OCI-LY3 (cell line): ENCODE data around the gene MTCL3.
"Not testable (repeated sequence)": the region's sequence is repeated elsewhere in the genome, so short reads cannot be mapped to it uniquely, and the experiment has no call there.

Experiments
- H2AFZ ChIP-seq: fragments of 200-600, 300-600 bp; shearing (Covaris generic); 2 replicates; pipeline ENCODE4 v1.6.0; 2014; ENCODE audit warnings: antibody characterized with exemption, low read depth, low read length
- H3K27ac ChIP-seq: fragments of 200-600, 300-600 bp; sonication (generic); 2 replicates; pipeline ENCODE4 v1.5.1; 2014; ENCODE audit warnings: mild to moderate bottlenecking, low read length, moderate library complexity, mixed read lengths
- H3K27me3 ChIP-seq: fragments of 200-600, 300-600 bp; sonication (generic); 2 replicates; pipeline ENCODE4 v1.6.1; 2014; ENCODE audit warnings: low read depth, low read length, mixed read lengths
- H3K36me3 ChIP-seq: fragments of 200-600, 300-600 bp; sonication (generic); replicated peaks from 2 replicates; pipeline ENCODE3; 2014; ENCODE audit warnings: low read depth, low read length, mixed read lengths
- H3K4me1 ChIP-seq: fragments of 300-600, 200-600 bp; sonication (generic); 2 replicates; pipeline ENCODE4 v1.6.1; 2014; ENCODE audit warnings: low read length, mixed read lengths
- H3K4me2 ChIP-seq: fragments of 200-600, 300-600 bp; sonication (generic); 2 replicates; pipeline ENCODE4 v1.6.1; 2014; ENCODE audit warnings: low read length, mixed read lengths
- H3K4me3 ChIP-seq: fragments of 300-600, 200-600 bp; sonication (generic); 2 replicates; pipeline ENCODE4 v1.5.1; 2014; ENCODE audit warnings: antibody characterized with exemption, mild to moderate bottlenecking, low read length, moderate library complexity
- H3K79me2 ChIP-seq: fragments of 300-600, 200-600 bp; shearing (Covaris generic); 2 replicates; pipeline ENCODE4 v1.6.1; 2014; ENCODE audit warnings: mild to moderate bottlenecking, low read length, mixed read lengths
- H3K9ac ChIP-seq: fragments of 300-600, 200-600 bp; shearing (Covaris generic); 2 replicates; pipeline ENCODE4 v1.6.0; 2014; ENCODE audit warnings: mild to moderate bottlenecking, low read length, moderate library complexity
- H3K9me3 ChIP-seq: fragments of 200-600, 300-600 bp; shearing (Covaris generic); 2 replicates; pipeline ENCODE4 v1.6.1; 2014; ENCODE audit warnings: low read length, mixed read lengths; ENCODE audit not compliant: insufficient read depth
- H4K20me1 ChIP-seq: fragments of 200-600, 300-600 bp; sonication (generic); 2 replicates; pipeline ENCODE4 v1.6.1; 2016; ENCODE audit warnings: low read length, mixed read lengths; ENCODE audit not compliant: insufficient read depth
- EZH2phosphoT487 ChIP-seq: fragments of 200-600 bp; shearing (Covaris generic); IDR thresholded peaks from 2 replicates; pipeline ENCODE4 v1.6.1; 2018; ENCODE audit warnings: antibody characterized with exemption, mixed run types, low read depth
- TF ChIP-seq, protein P1 (sequence below): fragments of 200-600, 300-600 bp; sonication (generic); IDR thresholded peaks from 2 replicates; pipeline ENCODE4 v1.5.1; 2014; ENCODE audit warnings: antibody characterized with exemption, low read length, low read depth

The MTCL3 gene

DNA sequence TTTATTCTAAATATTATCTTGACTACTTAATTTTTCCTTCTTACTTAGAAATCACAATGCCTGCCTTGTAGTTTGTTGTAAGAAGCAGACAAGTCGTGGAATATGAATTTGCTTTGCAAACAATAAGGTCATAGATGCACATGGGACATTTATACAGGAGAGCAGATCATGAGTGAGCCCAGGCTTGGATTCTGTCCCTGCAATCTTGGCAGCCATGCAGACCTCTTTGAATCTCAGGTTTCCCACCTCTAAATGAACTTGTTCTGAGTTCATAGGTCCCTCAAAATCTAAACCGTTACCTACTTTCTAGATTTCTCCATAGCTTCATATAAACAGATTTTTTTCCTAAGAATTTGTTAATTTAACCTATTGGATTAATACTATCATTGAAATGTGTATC lies 79.4 kb downstream of the MTCL3 start:
- H3K9ac ChIP-seq: no peak overlapping the region
- no peaks in the 10 kb centered on the region for H3K27me3 ChIP-seq
- H3K27ac ChIP-seq: no peak overlapping the region
- H3K4me2 ChIP-seq: no peak overlapping the region
- H3K79me2 ChIP-seq: no peaks in the 10 kb centered on the region
- H3K4me1 ChIP-seq: no peaks in the 10 kb centered on the region
- no peak overlapping the region for H3K4me3 ChIP-seq
- H3K9me3 ChIP-seq: no peaks in the 10 kb centered on the region
- H3K36me3 ChIP-seq: no peaks in the 10 kb centered on the region
- H2AFZ ChIP-seq: no peak overlapping the region
- H4K20me1 ChIP-seq: no peaks in the 10 kb centered on the region
- TF ChIP-seq, protein P1, sequence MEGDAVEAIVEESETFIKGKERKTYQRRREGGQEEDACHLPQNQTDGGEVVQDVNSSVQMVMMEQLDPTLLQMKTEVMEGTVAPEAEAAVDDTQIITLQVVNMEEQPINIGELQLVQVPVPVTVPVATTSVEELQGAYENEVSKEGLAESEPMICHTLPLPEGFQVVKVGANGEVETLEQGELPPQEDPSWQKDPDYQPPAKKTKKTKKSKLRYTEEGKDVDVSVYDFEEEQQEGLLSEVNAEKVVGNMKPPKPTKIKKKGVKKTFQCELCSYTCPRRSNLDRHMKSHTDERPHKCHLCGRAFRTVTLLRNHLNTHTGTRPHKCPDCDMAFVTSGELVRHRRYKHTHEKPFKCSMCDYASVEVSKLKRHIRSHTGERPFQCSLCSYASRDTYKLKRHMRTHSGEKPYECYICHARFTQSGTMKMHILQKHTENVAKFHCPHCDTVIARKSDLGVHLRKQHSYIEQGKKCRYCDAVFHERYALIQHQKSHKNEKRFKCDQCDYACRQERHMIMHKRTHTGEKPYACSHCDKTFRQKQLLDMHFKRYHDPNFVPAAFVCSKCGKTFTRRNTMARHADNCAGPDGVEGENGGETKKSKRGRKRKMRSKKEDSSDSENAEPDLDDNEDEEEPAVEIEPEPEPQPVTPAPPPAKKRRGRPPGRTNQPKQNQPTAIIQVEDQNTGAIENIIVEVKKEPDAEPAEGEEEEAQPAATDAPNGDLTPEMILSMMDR: no peak
- TF ChIP-seq EZH2phosphoT487: no peak

DNA sequence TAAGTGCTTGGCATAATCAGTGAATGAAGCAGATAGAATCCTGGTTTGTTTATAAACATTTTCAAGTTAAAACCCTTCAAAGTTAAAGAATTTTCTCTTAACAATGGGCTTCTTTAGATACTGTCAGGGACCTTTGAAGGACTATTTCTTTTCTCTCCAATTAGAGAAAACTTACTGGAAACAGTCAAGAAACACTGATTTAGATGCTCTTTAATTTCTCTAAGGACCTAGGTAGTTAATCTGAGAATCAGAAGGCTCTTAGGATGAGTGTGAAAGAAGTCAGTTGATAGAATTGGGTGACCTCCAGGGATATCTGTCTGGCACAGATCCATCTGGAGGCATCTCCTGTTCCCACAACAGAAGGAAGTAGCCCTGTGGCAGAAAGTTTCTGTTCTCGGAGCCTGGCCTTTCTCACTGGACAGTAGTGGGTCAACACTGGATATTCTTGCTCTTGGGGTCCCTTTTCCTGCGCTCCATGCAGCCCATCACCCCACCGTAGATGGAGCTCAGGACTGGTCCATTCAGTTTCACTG lies 82.5 kb downstream of the MTCL3 start:
- Histone ChIP-seq H3K9ac (no peak overlapping the region), H3K79me2 (no peaks in the 10 kb centered on the region), H3K9me3 (no peaks in the 10 kb centered on the region), H4K20me1 (no peaks in the 10 kb centered on the region), H3K36me3 (no peaks in the 10 kb centered on the region), H3K27ac (no peak overlapping the region), H3K4me3 (no peak overlapping the region), H3K27me3 (no peaks in the 10 kb centered on the region), H3K4me1 (no peaks in the 10 kb centered on the region), H3K4me2 (no peak overlapping the region), H2AFZ (no peak overlapping the region)
- TF ChIP-seq, protein P1: no peak
- no peak for TF ChIP-seq EZH2phosphoT487

DNA sequence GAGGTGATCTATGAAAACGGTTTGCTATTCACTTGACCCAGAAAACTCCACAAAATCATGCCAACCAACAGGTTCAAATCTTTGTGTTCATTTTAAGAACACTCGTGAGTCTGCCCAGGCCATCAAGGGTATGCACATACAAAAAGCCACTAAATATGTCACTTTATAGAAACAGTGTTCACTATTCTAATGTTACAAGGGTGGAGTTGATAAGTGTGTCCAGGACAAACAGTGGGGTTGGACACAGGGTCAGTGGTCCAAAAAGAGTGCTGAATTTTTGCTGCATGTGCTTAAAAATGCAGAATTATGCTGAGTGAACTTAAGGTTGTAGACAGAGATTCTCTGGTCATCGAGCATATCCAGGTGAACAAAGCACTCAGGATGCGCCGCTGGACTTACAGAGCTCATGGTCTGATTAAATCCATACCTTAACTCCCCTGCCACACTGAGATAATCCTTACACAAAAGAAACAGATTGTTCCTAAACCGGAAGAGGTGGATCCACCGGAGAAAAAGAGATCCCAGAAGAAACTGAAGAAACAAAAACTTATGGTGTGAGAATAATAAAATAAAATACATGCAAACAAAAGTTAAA lies 83.4 kb downstream of the MTCL3 start:
- Histone ChIP-seq H3K79me2 (no peaks in the 10 kb centered on the region), H3K36me3 (no peaks in the 10 kb centered on the region), H3K9ac (no peak overlapping the region), H3K9me3 (no peaks in the 10 kb centered on the region), H3K4me1 (no peaks in the 10 kb centered on the region), H3K27me3 (no peaks in the 10 kb centered on the region), H3K27ac (no peak overlapping the region), H3K4me3 (no peak overlapping the region), H3K4me2 (no peak overlapping the region), H2AFZ (no peak overlapping the region), H4K20me1 (no peaks in the 10 kb centered on the region)
- TF ChIP-seq EZH2phosphoT487: no peak
- TF ChIP-seq, protein P1: no peak

DNA sequence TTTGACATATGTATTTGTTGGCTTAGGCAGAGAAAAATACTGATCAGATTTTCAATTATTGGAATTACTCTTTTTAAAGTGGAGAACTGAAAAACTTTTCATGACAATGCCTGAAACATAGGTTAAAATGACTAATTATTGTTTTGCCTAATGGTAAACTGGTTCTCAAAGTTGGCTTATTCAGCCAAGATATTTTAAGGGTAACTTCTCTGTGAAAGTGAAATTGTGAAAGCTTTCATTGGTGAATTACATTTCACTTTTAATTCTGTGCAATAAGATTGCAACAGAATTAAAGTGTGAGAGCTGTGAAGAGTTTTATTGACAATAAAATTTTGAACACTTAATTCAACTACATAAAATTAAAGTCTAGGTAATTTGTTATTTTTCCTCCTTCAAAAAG lies 84.5 kb downstream of the MTCL3 start:
- Histone ChIP-seq H3K4me3 (no peak overlapping the region), H3K36me3 (no peaks in the 10 kb centered on the region), H3K27me3 (no peaks in the 10 kb centered on the region)

DNA sequence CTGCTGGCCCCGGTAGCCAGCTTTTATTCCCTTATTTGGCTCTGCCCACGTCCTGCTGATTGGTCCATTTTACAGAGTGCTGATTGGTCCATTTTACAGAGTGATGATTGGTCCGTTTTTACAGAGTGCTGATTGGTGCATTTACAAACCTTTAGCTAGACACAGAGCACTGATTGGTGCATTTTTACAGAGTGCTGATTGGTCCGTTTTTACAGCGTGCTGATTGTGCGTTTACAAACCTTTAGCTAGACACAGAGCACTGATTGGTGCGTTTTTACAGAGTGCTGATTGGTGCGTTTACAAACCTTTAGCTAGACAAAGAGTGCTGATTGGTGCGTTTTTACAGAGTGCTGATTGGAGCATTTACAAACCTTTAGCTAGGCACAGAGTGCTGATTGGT lies 90.6 kb downstream of the MTCL3 start:
- not testable (repeated sequence) for H2AFZ ChIP-seq, H3K36me3 ChIP-seq, H3K9ac ChIP-seq, H3K4me3 ChIP-seq, H4K20me1 ChIP-seq, H3K9me3 ChIP-seq, H3K4me2 ChIP-seq, H3K4me1 ChIP-seq, H3K27me3 ChIP-seq, H3K27ac ChIP-seq, H3K79me2 ChIP-seq

More for the DNA sequence above, 84.5 kb downstream of the MTCL3 start:
- H3K9ac ChIP-seq: no peak overlapping the region
- no peak overlapping the region for H2AFZ ChIP-seq
- no peaks in the 10 kb centered on the region for H3K9me3 ChIP-seq
- H4K20me1 ChIP-seq: no peaks in the 10 kb centered on the region
- H3K79me2 ChIP-seq: no peaks in the 10 kb centered on the region
- TF ChIP-seq, protein P1: no peak
- no peak for TF ChIP-seq EZH2phosphoT487
- no peak overlapping the region for H3K27ac ChIP-seq
- H3K4me1 ChIP-seq: no peaks in the 10 kb centered on the region
- no peak overlapping the region for H3K4me2 ChIP-seq
